ENCODE measurements around the gene HSCB.
"Not testable (repeated sequence)": the region's sequence is repeated elsewhere in the genome, so short reads cannot be mapped to it uniquely, and the experiment has no call there.

DNA sequence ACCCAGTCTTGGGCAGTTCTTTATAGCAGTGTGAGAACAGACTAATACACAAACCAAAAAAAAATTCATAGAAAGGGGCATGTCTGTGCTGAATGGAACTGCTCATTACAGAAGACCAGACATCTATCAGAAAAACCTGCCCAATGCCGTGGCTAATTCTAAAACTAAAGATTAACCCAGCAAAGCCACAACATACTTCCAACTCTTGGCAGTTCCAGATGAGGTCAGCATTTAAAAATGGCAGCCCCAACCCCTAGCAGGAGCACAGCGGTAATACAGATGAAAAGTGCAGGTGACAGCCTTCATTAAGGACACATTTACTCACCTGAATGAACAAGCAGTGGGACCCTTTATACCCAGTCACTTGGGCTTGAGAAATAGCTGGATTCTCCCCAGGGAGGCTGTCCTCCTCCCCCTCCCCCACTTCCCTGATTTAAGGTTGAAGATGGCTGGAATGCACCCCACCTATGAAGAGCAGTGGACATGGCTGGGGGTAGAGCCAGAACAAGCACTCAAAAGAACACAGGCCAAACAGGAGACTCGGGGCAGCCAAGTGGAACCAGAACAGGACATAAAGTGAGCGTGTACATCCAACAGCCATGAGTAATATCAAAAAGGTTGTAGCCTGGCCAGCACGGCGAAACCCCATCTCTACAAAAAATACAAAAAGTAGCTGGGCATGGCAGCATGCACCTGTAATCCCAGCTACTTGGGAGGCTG is 48.6 kb upstream of the HSCB start:
- TF ChIP-seq, protein P1, sequence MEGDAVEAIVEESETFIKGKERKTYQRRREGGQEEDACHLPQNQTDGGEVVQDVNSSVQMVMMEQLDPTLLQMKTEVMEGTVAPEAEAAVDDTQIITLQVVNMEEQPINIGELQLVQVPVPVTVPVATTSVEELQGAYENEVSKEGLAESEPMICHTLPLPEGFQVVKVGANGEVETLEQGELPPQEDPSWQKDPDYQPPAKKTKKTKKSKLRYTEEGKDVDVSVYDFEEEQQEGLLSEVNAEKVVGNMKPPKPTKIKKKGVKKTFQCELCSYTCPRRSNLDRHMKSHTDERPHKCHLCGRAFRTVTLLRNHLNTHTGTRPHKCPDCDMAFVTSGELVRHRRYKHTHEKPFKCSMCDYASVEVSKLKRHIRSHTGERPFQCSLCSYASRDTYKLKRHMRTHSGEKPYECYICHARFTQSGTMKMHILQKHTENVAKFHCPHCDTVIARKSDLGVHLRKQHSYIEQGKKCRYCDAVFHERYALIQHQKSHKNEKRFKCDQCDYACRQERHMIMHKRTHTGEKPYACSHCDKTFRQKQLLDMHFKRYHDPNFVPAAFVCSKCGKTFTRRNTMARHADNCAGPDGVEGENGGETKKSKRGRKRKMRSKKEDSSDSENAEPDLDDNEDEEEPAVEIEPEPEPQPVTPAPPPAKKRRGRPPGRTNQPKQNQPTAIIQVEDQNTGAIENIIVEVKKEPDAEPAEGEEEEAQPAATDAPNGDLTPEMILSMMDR (IDR thresholded peaks at IDR 0.05; ENCODE audit: poor library complexity, severe bottlenecking) = not testable (repeated sequence)
- not testable (repeated sequence) for TF ChIP-seq POLR2AphosphoS5 (IDR thresholded peaks at IDR 0.05); EZH2 (IDR thresholded peaks at IDR 0.05; ENCODE audit: borderline replicate concordance, insufficient read depth, low read length, poor library complexity, severe bottlenecking); MXI1 (conservative IDR thresholded peaks at IDR 0.05; ENCODE audit: poor library complexity, severe bottlenecking); TAF1 (IDR thresholded peaks at IDR 0.05; ENCODE audit: low read depth); EP300 (conservative IDR thresholded peaks at IDR 0.05; ENCODE audit: poor library complexity, severe bottlenecking)
- TF ChIP-seq, protein P2, sequence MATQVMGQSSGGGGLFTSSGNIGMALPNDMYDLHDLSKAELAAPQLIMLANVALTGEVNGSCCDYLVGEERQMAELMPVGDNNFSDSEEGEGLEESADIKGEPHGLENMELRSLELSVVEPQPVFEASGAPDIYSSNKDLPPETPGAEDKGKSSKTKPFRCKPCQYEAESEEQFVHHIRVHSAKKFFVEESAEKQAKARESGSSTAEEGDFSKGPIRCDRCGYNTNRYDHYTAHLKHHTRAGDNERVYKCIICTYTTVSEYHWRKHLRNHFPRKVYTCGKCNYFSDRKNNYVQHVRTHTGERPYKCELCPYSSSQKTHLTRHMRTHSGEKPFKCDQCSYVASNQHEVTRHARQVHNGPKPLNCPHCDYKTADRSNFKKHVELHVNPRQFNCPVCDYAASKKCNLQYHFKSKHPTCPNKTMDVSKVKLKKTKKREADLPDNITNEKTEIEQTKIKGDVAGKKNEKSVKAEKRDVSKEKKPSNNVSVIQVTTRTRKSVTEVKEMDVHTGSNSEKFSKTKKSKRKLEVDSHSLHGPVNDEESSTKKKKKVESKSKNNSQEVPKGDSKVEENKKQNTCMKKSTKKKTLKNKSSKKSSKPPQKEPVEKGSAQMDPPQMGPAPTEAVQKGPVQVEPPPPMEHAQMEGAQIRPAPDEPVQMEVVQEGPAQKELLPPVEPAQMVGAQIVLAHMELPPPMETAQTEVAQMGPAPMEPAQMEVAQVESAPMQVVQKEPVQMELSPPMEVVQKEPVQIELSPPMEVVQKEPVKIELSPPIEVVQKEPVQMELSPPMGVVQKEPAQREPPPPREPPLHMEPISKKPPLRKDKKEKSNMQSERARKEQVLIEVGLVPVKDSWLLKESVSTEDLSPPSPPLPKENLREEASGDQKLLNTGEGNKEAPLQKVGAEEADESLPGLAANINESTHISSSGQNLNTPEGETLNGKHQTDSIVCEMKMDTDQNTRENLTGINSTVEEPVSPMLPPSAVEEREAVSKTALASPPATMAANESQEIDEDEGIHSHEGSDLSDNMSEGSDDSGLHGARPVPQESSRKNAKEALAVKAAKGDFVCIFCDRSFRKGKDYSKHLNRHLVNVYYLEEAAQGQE (IDR thresholded peaks at IDR 0.05; ENCODE audit: borderline replicate concordance) = not testable (repeated sequence)

Measured in neural cell (in vitro differentiated cells).